EH (cell line): ENCODE measurements around the gene RPL28.
"Not testable (repeated sequence)": the region's sequence is repeated elsewhere in the genome, so short reads cannot be mapped to it uniquely, and the experiment has no call there.

Experiments used
- DNase-seq: peaks from one replicate; pipeline ENCODE4 v3.0.0-alpha.2; 2015; ENCODE audit warnings: low read depth

Gene RPL28

DNA sequence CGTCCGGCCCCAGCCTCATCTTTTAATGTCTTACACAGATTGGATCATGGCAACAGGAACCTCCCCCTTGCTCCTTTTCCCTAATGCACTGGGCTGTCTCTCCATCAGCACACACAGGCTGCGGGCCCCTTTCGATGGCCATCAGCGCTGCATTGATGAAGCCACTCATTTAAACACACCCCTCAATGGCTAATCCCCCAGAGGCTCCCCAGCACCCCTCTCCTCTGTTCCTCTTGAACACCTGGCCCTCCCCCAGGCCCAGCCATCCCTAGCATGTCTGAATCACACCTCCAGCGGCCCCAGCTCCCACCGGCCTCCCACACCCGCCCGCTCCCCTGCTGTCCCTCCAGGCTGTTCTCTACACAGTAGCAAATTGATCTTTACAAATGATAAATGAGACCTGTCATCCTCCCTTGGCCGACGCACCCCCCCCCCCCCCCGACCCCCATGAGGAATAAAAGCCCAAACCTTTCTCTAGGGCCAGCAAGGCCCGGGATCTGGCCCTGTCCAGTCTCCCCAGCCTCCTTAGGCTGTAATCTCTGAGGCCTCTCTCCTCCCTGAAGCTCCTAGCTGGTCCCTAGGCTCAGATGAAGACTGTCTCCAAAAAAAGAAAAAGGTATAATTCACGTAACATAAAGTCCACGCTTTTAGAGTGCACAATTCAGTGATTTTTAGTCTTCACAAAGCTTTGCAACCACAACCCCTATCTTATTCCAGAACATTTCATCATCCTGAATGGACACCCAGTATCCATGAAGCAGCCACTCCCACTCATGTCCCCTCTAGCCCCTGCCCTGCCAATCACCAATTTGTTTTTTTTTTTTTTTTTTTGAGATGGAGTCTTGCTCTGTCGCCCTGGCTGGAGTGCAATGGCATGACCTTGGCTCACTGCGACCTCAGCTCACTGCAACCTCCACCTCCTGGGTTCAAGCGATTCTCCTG lies 7.4 kb downstream of the RPL28 start:
- no peak for DNase-seq

DNA sequence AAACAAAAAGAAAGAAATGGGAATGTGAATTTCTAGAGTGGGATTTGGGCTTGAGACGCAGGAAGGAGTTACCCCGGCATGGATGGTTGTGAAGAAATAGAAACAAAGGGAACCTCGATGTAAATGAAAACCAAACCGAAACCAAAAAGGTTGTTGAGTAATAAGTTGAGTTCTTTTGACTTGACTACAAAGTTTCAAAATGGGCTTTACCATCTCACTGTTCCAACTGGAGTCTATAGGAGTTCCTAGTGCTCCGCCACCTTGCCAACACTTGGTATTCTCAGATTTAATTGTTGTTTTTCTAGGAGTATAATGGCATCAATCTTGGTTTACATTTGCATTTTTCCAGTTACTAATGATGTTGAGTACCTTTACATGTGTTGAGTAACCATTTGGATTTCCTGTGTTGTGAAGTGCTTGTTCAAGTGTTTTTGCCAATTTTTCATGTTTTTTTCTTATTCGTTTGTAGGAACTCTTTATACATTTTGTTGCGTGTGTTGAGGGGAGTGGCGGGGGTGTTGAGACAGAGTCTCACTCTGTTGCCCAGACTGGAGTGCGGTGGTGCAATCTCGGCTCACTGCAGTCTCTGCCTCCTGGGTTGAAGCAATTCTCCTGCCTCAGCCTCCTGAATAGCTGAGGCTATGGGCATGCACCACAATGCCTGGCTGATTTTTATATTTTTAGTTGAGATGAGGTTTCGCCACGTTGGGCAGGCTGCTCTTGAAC lies 12.6 kb downstream of the RPL28 start:
- no peak for DNase-seq

DNA sequence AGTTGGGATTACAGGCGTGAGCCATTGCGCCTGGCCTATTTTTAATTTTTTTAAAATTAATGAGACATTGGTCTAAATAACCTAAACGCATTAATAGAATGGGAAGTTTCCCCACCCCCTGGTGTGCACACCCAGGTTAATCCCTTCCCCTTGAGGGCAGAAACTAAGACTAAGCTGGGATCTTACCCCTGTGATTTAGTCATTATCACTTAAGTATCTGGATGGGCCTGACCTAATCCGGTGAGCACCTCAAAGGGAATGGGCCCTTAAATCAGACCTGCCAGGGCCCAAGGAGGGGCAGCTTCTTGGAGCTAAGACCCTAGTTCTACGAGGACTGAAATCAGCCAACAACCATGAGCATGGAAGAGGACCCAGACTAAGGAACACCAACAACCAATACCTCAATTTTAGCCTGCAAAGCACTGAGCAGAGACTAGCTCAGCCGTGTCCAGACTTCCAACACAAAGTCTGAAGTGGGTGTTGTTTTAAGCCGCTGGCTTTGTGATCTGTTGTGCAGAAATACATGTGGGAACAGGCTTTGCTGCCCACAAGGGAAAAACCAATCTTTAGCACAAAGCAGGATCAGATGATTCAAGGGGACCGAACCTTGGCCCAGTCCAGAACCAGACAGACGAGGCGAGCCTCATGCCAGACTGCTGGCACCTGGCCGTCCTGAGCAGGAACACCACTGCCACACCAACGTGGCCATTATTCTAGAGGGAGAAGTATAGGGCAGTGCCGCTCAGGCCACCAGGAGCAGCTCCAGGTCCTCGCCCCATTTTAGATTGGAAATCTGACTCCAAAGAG lies 14.8 kb downstream of the RPL28 start:
- DNase-seq, result no peak

DNA sequence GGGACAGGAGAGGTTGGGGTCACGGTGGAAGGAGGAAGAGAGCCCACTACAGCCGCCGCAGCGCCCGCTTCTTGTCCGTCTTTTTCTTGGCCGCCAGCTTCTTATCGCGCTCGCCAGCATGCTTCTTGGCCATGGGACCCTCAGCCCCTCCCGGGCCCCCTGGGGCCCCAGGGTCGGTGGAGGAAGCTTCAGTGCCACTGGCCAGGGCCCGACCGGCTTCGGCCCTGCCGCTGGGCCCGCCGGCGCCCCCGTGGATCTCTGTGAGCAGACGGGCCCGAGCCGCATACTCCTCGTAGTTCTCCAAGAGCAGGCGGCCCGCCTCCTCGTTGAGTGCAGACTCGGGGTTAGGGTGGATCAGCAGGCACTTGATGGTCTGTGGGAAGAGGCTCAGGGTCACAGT lies 15.7 kb downstream of the RPL28 start:
- DNase-seq, result not testable (repeated sequence)

DNA sequence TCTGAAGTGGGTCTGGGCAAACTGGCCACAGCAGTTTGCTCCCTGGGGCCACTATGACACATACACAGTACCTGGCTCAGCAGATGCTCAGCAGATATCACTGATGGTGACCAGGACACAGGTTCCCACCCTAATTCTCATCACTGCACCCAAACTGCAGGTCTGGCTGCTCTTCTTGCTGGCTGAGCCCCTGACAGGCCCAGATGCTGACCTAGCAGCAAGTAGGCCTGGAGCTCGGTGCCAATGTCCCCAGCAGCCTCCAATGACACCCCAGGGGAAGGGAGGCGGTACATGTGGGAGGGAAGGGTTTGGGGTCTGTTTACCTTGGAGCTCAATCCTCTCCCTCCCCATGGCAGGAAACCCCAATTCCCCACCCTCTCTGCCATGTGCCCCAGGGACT lies 16.8 kb downstream of the RPL28 start:
- no peak for DNase-seq

DNA sequence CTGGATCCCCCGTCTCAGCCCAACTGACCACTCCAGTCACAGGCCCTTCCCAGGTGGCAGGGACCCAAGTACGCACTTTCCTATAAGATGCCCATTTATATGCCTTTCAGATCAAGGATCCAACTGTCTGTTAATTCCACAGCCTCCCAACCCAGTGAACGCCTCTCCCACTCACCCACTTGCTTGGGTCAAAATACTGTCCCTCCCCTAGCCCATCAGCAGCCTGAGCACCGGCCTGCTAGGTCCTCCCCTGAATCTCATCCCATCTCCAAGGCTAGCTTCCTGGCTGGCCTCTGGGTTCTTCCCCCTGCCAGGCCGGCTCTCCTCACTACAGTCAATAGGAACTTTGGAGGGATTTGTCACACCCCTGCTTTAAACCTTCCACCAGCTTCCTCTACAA lies 19.9 kb downstream of the RPL28 start:
- DNase-seq, result no peak

DNA sequence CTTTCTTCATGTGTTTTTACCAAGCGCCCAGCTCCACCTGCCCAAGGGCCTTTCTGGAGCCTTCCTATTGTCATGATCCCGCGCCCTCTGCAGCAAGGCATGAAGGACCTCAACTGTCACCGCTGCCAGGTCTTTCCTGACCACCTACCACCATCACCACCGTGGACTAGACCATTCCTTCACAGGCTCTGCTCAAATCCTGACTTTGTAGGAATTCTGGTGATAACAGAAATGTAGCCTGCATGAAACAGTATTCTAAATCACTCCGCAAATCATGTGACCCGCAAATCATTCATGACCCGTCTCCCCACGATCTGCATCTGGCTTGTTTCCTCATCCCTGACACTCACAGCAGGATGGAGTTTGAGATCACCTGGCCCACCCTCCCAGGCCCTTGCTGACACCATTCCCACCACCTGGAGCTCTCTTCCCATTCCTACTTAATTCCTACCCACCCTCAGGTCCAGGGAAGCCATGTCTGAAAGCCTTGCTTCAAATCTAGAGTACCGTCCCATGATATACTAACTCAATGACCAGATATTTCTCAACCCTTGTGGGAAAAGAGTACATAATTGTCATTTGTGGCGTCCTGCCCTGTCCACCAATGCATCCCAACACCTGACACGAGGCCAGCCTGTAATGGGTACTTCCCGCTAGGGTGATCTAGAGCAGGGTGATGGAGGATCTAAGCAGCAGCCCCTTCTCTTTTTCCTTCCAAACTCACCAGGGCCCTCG lies 20.5 kb downstream of the RPL28 start:
- DNase-seq, result no peak

DNA sequence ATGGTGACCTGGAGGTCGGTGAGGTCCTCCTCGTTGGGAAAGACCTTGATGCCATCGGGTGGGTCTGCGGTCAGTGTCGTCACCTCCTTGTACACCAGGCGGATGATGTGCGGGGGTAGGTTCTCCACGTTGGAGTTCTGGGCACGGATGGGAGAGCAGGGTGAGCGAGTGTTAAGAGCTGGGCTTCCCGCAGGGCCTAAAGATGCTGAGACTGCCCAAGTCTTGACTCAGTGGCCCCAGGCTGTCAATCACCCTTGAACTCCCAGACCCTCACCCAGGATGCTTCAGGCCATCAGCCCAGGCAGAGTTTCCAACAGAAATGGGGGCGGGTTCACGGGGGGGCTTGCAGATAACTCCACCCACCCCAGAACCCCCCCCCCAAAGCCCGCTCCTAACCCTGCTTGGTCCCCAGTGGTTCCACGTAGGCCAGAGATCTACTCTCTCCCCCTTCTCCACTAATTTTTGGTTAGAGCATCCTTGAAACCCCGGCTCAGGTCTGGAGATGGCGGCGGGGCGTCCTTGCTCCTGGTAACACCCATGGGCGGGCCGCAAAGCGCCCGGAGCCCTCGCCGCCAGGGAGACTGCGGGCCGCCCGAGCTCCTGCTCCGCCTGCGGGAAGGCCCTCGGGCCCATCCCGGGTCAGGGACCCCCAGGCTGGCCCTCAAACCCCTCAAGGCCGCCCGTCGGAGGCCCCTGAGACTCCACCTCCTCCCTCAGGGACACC lies 21.3 kb downstream of the RPL28 start:
- DNase-seq, result peak; percentile 55

DNA sequence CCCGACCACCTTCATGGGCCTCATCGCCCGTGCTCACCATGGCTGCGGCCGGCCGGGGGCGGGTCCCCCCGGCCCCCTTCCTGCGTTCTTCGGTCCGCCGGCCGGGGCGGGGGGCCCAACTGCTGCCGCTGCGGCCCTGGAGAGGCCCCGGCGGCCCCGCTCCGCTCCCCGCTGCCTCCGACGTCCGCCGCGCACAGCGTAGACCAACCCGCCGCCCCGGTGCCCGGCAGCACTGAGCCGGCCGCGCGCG lies 21.7 kb downstream of the RPL28 start, which contains the start of gene UBE2S:
Gene UBE2S (minus strand): TSS at position 239 of the 250 bp plus-strand sequence. CDS start 199 bp downstream, at position 40.
- DNase-seq, result not testable (repeated sequence)

DNA sequence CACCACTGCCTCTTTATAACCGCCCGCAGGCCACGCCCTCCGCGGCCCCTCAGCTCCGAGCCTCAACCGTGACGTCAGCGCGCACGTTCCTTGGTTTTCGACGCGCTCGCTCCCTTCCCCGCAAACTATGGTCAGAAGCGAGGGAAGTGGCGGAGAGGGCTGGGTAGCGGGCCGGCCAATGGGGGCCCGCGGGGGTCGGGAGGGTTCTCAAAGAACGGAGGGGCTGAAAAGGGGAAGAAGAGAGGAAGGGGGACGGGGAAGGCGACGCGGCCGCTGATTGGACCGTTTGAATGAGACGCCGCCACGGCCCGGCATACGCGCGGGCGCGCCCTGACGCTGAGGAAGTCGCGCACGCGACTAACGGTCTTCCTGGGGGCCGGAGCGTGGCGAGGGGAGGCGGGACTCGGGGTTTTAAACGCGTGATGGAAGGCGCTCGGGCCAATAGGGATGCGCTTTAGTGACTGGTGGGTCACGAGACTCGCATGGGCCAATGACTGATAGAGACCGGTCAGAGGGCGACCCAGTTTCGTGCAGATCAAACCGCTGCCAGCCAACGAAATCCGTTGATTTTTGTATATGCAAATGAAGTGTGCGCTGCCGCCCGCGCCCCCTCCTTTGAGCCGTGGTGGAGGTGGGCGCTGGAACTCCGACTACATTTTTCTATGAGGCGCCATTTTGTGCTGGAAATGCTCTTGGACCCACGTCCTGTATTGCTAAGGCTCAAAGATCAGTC lies 22.2 kb downstream of the RPL28 start:
- DNase-seq, result peak; percentile 99

DNA sequence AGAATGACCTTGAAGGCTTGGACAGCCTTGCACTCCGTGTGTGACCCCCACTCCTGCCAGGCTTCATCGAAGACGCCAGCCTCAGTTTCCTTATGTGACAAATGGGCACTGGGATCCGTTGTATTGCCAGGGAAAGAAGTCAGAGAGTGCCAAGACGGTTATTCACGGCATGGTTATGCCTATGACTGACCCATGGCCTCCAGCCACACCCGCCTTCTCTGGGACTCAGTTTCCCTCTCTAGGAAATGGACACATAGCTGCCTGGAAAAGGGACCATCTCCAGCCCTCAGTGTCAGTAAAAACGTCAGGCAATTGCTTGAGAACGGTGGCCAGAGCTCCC lies 22.8 kb downstream of the RPL28 start:
- DNase-seq, result no peak

DNA sequence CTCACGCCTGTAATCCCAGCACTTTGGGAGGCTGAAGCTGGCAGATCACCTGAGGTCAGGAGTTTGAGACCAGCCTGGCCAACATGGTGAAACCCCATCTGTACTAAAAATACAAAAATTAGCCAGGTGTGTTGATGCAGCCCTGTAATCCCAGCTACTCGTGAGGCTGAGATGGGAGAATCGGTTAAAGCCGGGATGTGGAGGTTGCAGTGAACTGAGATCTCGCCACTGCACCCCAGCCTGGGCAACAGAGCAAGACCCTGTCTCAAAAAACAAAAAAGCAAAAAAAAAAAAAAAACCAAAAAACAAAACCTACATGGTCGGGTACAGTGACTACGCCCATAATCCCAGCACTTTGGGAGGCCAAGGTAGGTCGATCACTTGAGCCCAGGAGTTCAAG lies 23.4 kb downstream of the RPL28 start:
- not testable (repeated sequence) for DNase-seq

DNA sequence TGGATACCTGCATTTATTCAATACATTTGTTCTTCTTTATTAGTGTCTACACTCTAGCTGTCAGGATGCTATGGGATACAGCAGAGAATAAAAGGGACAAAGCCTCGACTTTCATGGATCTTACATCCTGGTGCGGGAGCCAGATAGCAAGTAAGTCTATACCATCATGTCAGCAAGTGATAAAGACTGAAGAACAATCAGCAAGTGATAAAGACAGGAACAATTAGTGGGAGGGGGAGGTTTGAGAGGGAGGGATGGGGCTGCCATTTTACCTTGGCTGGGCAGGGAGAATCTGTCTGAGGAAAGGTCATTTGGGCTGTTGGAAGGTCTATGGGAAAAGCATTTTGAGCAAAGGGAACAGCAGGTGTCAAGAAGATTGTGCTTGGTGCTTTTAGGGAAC lies 24.4 kb downstream of the RPL28 start:
- no peak for DNase-seq

DNA sequence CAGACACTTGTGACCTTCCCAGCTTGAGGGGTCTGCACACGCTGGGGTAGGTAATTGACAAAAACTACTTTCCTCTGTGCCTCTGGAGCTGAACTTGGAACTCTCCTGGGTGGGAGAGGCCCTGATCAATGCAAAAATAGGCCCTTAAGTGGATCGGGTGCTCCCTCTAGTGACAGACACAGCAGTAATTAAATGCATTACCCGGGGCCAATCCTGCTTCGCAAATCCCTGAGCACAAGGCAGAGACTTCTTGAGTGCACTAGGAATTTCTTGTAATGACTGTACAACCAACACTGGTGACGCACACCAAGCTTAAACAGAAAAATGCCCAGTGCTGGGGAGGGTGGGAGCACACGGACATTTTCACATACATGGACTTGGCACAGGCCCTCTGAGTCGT lies 32.5 kb downstream of the RPL28 start:
- DNase-seq, result peak; percentile 87

DNA sequence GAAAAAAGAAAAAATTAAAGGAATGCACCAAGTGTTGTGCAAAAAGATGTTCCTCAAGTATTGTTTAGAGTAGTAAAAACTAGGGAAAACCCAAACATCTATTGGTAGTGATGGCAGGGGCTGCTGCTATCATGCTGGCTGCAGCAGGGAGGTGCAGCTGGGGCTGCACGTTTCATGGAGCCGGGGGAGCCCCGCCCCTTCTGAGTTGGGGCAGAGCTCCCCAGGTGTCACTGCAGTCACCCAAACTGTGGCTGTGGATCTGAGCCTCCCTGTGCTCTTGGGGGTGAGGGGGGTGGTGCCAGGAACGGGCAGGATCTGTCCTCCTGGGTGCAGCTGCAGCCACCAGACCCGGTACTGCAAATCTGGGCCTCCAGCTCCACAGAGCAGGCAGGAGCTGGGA lies 33.4 kb downstream of the RPL28 start:
- no peak for DNase-seq

DNA sequence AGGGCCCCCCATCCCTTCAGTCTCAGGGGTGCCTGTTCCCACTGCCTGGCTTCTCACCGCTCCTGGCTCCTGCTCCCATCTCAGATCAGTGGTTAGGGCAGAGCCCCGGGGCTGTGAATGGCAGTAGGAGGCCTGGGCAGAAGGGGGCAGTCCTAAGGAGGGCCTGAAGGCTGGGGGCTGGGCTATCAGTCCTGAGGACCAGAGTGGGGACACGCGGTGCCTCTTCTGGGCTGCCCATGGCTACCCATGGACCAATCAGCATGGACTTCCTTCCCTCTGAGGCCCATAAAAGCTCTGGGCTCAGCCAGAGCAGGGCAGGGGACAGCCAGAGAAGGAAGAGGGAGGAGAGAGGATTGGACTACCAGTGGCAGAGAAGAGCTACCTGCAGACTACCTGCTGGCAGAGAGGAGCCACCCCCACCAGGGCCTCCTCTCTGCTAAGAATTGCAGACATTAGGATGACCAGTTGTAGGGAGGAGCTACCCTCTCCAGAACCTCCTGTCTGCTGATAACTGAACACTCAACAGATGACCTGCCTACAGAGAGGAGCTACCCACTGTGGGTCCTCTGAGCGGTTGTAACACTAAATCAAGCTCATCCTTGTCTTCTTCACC lies 34.0 kb downstream of the RPL28 start:
- DNase-seq, result no peak

DNA sequence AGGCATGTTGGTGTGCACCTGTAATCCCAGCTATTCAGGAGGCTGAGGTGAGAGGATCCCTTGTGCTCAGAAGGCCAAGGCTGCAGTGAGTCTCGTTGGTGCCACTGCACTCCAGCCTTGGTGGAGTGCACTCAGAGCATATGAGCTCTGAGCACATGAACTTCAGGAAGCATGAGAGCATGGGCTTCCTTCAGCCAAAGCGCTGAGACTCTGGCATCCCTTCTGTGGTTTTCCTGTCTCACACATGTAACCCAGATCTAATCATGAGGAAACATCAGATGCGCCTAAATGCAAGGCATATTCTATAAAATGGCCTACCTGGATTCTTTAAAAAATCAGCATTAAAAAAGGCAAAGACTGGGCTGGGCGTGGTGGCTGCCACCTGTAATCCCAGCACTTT lies 35.5 kb downstream of the RPL28 start:
- not testable (repeated sequence) for DNase-seq

DNA sequence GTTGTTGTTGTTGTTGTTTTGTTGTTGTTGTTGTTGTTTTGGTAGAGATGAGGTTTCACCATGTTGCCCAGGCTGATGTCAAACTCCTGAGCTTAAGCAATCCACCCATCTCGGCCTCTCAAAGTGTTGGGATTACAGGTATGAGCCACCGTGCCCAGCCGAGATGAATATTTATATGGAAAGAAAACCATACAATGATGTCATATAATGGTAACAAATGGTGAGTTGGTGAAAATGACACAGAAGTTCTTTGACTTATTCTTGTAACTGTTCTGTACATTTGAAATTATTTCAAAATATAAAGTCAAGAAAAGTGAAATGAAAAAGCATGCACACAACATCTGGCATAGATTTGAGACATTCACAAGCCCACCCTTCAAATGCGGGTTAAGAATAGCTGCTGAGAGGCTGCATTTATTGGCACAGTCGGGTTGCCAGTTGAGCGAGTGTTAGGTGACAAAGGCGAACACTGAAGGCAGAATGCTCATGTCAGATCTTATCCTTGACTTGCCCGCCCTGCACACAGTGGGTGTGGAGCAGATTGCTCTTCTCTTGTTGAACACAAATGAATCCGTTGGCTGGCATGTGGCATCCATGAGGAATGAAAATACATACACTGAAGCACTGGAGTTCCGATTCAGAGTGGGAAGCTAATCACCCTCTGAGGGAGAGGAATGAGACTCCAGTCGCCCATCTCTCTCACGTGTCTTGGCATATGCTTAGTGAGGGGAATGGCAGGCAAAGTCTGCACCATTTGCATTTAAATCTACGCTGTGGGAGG lies 37.7 kb downstream of the RPL28 start:
- DNase-seq, result no peak

DNA sequence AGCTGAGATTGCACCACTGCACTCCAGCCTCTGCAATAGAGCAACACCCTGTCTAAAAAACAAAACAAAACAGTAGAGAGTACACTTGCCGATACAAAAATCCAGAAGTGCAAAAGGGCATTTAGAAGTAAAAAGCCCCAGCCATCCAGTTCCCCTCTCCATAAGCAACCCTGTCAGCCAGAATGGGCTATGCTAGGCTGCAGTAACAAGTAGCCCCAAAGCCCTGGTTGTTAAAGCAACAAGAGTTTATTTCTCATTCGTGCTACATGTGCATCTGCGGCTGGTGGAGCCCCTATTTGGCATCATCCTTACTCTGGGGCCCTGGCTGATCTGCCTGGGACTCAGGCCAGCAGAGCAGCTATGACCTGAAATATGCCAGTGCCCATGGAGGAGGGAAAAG lies 38.8 kb downstream of the RPL28 start:
- DNase-seq, result no peak
